ENCODE data around the gene TCF25. TPM values are rescaled to one million over a fixed set of nuclear protein-coding genes. Genes with fewer than 3 reads are reported as not detected.

TCF25 gene
- total RNA-seq, 3 donors from 2014 or later: 179 to 217 (median 212) TPM

DNA sequence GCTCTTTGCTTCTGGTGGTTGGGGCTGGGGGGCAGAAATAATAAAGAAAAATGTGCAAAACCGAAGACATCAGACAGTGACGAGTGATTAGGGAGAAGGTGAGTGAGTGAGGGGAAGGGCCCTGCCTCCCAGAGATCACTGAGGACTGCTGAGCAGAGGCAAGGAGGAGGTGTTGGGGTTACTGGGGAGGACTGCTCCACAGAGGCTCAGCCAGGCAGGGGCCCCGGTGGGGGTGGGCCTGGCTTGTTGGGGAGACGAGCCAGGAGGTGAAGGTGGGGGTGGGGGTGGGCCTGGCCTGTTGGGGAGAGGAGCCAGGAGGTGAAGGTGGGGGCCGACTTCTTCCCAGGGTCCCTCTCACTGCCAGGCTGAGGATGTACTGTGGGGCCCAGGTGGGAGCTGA is 73.1 kb downstream of the TCF25 start:
- H3K9me3 ChIP-seq: no peaks in the 10 kb centered on the region
- TF ChIP-seq, protein P1, sequence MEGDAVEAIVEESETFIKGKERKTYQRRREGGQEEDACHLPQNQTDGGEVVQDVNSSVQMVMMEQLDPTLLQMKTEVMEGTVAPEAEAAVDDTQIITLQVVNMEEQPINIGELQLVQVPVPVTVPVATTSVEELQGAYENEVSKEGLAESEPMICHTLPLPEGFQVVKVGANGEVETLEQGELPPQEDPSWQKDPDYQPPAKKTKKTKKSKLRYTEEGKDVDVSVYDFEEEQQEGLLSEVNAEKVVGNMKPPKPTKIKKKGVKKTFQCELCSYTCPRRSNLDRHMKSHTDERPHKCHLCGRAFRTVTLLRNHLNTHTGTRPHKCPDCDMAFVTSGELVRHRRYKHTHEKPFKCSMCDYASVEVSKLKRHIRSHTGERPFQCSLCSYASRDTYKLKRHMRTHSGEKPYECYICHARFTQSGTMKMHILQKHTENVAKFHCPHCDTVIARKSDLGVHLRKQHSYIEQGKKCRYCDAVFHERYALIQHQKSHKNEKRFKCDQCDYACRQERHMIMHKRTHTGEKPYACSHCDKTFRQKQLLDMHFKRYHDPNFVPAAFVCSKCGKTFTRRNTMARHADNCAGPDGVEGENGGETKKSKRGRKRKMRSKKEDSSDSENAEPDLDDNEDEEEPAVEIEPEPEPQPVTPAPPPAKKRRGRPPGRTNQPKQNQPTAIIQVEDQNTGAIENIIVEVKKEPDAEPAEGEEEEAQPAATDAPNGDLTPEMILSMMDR (IDR thresholded peaks at IDR 0.05): no peak
- DNase-seq: no peak
- no peak overlapping the region for H3K4me3 ChIP-seq
- intact Hi-C loops (cut with DNase I, micrococcal nuclease): no loop called here
- no peaks in the 10 kb centered on the region for H3K36me3 ChIP-seq (ENCODE audit: low read depth)
- no peak for ATAC-seq
- peaks cover 6% of the 10 kb centered on the region for H3K4me1 ChIP-seq (ENCODE audit: low read depth)

GRCh38 chr16:89949121-89949742 is 75.8 kb downstream of the TCF25 start:
- H3K9me3 ChIP-seq: no peaks in the 10 kb centered on the region
- ATAC-seq (no peak), DNase-seq (no peak)
- no peaks in the 10 kb centered on the region for H3K36me3 ChIP-seq (ENCODE audit: low read depth)
- intact Hi-C loops (cut with DNase I, micrococcal nuclease): no loop called here
- H3K4me3 ChIP-seq: no peak overlapping the region
- peaks cover 9% of the 10 kb centered on the region for H3K4me1 ChIP-seq (ENCODE audit: low read depth)
- TF ChIP-seq, protein P1 (IDR thresholded peaks at IDR 0.05): no peak

DNA sequence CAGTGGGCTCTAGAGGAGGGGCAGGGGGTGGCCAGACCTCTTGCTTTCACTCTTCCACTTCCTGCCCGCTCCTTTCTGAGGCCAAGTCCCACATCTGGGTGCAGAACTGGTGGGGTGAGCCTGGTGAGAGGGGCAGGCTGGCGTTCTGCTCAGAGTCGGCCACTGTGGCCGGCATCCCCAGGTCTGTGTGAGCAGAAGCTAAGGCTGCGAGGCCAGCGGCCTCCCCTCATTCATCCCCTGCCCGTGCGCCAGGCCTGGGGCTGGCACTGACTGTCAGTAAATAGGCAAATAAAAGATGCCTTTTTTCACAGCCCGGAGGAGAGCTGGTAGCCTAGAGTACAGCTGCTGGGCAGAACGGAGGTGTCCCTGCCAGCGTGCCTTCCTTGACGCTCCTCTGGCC is 76.4 kb downstream of the TCF25 start:
- no peaks in the 10 kb centered on the region for H3K36me3 ChIP-seq (ENCODE audit: low read depth)
- TF ChIP-seq, protein P1 (IDR thresholded peaks at IDR 0.05): no peak
- intact Hi-C loops (cut with DNase I, micrococcal nuclease): no loop called here
- H3K4me3 ChIP-seq: no peak overlapping the region
- H3K4me1 ChIP-seq (ENCODE audit: low read depth): peaks cover 9% of the 10 kb centered on the region
- no peak for DNase-seq
- ATAC-seq: no peak
- no peaks in the 10 kb centered on the region for H3K9me3 ChIP-seq

DNA sequence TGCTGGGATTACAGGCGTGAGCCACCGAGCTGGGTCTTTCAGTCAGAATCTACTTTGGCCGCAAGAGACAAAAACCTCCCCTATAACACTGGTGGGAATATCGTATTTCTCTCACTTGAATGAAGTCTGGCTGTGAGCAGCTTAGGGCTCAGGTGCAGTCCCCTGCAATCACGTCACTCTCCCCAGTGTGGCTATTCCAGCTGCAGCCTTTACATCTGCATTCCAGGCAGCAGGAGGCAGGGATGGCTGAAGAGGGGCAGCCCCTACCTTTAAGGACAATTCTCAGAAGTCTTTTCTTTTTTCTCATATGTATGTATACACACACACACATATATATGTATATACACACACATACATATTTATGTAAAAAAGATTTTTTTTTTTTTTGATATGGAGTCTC is 78.1 kb downstream of the TCF25 start:
- Histone ChIP-seq H3K4me3 (no peak overlapping the region), H3K9me3 (no peaks in the 10 kb centered on the region), H3K36me3 (ENCODE audit: low read depth) (no peaks in the 10 kb centered on the region), H3K4me1 (ENCODE audit: low read depth) (peaks cover 9% of the 10 kb centered on the region)
- no peak for ATAC-seq
- TF ChIP-seq, protein P1 (IDR thresholded peaks at IDR 0.05): no peak
- intact Hi-C loops (cut with DNase I, micrococcal nuclease): no loop called here
- DNase-seq: no peak

DNA sequence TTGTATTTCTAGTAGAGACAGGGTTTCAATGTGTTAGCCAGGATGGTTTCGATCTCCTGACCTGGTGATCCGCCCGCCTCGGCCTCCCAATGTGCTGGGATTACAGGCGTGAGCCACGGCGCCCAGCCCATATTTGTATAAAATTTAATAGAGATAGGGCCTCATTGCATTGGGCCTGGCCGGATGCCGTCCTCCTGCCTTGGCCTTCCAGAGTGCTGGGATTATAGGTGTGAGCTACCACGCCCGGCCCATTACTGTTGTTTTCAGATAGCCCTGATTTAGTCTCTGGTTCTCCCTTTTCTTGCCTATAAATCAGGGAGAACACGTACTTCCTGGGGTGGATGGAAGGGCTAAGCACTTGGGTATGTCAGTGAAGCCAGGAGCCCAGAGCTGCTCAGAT is 78.7 kb downstream of the TCF25 start:
- peak in 2 of 3 donors; percentile 59 to 62 for DNase-seq

More for the DNA sequence above, 78.7 kb downstream of the TCF25 start:
- ATAC-seq: peak; percentile 52
- H3K4me3 ChIP-seq: no peak overlapping the region
- H3K9me3 ChIP-seq: no peaks in the 10 kb centered on the region
- TF ChIP-seq, protein P1 (IDR thresholded peaks at IDR 0.05): no peak
- H3K36me3 ChIP-seq (ENCODE audit: low read depth): no peaks in the 10 kb centered on the region
- H3K4me1 ChIP-seq (ENCODE audit: low read depth): peaks cover 9% of the 10 kb centered on the region
- intact Hi-C loops (cut with DNase I, micrococcal nuclease): no loop called here
